ENCODE results near the gene CADPS2.
"Not testable (repeated sequence)": the region's sequence is repeated elsewhere in the genome, so short reads cannot be mapped to it uniquely, and the experiment has no call there.

CADPS2 gene

DNA sequence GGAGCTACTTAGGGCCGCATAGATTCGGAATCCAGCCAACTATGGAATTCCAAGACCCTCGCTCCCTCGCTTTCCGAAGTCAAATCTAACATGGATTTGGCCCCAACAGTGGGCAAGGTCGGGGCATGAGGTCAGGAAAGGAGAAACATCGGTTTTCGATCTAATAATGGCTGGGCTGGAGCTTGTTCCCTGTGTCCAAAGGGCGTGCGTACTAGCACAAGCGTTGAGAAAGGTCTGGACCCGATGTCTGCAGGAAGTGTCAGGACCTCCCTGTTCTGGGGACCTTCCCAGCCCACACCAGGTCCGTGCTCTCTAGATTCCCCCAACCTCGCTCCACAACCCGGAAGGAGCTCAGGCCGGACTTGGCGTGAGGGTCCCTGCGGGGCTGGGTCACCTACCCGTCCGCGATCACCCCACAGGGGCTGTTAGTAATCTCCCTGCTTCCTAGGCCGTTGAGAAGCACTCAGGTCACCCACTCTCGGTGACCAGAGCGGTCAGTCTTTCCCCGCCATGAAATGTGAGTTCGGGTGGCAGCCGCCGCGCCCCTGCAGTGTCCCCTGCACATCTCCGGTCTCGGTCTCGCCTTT lies 586.5 kb downstream of the CADPS2 start:
- H3K4me3 ChIP-seq (ENCODE audit: low read length): no peak overlapping the region
- no peak for DNase-seq (ENCODE audit: low read depth)
- TF ChIP-seq, protein P1, sequence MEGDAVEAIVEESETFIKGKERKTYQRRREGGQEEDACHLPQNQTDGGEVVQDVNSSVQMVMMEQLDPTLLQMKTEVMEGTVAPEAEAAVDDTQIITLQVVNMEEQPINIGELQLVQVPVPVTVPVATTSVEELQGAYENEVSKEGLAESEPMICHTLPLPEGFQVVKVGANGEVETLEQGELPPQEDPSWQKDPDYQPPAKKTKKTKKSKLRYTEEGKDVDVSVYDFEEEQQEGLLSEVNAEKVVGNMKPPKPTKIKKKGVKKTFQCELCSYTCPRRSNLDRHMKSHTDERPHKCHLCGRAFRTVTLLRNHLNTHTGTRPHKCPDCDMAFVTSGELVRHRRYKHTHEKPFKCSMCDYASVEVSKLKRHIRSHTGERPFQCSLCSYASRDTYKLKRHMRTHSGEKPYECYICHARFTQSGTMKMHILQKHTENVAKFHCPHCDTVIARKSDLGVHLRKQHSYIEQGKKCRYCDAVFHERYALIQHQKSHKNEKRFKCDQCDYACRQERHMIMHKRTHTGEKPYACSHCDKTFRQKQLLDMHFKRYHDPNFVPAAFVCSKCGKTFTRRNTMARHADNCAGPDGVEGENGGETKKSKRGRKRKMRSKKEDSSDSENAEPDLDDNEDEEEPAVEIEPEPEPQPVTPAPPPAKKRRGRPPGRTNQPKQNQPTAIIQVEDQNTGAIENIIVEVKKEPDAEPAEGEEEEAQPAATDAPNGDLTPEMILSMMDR (IDR thresholded peaks at IDR 0.05; ENCODE audit: insufficient read depth, low read depth, low read length, missing control alignments): no peak

- H3K4me3 ChIP-seq (ENCODE audit: low read length): no peak overlapping the region
- peak; percentile 52 for DNase-seq (ENCODE audit: low read depth)
- TF ChIP-seq, protein P1 (IDR thresholded peaks at IDR 0.05; ENCODE audit: insufficient read depth, low read depth, low read length, missing control alignments): no peak
These were observed 587.6 kb downstream of the CADPS2 start for GRCh38 chr7:122298618-122299017.

DNA sequence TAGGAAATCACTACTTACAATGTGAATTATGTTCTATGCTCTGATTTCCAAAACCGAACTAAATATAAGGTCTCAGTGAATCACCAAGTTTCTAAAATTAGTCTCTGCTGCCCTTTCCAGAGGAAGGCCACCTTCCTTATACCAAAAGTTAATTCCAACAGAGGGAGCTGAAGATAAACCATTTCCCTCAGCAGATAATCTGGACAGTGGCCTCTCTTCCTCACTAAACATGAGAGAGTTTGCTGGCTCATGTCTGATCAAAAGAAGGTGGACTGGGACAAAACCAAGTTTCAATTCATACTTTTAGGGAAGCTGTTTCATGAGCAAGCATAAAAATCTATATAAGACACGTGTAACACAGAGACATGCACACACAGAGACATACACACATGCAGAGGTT lies 588.1 kb downstream of the CADPS2 start:
- TF ChIP-seq, protein P1 (IDR thresholded peaks at IDR 0.05; ENCODE audit: insufficient read depth, low read depth, low read length, missing control alignments): no peak
- no peak overlapping the region for H3K4me3 ChIP-seq (ENCODE audit: low read length)
- no peak for DNase-seq (ENCODE audit: low read depth)

DNA sequence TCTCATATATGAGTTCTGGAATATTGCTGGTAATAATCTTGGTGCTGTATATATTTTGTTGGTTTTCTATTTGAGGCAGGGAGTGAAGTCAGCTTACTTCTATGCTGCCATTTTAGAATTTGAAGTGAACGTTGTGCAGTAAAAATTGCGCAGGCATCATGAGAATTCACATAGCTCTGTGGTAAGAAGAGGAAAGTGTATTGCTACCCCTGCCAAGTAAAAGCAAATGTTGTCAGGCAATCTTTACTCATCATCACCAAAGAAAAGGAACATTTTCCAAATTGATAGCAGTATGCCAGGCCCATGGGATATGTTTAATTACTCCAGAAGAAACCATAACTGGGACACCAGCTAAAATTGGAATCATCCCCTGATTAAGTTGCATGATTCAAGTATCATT lies 595.1 kb downstream of the CADPS2 start:
- no peak overlapping the region for H3K4me3 ChIP-seq (ENCODE audit: low read length)
- TF ChIP-seq, protein P1 (IDR thresholded peaks at IDR 0.05; ENCODE audit: insufficient read depth, low read depth, low read length, missing control alignments): no peak
- no peak for DNase-seq (ENCODE audit: low read depth)

DNA sequence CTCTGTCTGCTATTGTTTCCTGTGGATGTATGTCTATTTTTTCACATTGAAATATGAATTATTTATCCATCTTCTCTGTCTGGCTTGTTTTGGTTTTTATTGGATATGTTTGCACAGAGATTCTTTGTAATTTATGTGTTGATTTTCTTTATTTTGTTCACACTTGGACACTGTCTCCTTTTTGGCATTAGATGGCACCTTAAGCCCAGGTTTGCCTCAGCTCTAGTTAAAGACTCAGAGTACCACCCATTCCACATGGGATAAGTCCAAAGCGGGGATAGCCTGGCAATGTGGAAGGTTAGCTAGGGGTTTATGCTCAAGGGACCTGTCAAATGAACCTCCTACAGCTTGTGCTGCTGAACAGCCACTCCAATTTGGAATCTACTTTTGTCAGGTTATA lies 595.8 kb downstream of the CADPS2 start:
- TF ChIP-seq, protein P1 (IDR thresholded peaks at IDR 0.05; ENCODE audit: insufficient read depth, low read depth, low read length, missing control alignments): no peak
- DNase-seq (ENCODE audit: low read depth): no peak
- no peak overlapping the region for H3K4me3 ChIP-seq (ENCODE audit: low read length)

- TF ChIP-seq, protein P1 (IDR thresholded peaks at IDR 0.05; ENCODE audit: insufficient read depth, low read depth, low read length, missing control alignments): no peak
- H3K4me3 ChIP-seq (ENCODE audit: low read length): no peak overlapping the region
- DNase-seq (ENCODE audit: low read depth): no peak
These were observed 596.8 kb downstream of the CADPS2 start for GRCh38 chr7:122289426-122289825.

DNA sequence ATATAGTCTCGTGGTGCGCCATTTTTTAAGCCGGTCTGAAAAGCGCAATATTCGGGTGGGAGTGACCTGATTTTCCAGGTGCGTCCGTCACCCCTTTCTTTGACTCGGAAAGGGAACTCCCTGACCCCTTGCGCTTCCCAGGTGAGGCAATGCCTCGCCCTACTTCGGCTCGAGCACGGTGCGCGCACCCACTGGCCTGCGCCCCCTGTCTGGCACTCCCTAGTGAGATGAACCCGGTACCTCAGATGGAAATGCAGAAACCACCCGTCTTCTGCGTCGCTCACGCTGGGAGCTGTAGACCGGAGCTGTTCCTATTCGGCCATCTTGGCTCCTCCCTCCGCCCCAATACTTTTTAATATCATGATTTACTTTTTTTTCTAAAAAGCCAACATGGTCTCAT lies 601.7 kb downstream of the CADPS2 start:
- not testable (repeated sequence) for DNase-seq (ENCODE audit: low read depth)
- peak overlapping the region; percentile 5 for H3K4me3 ChIP-seq (ENCODE audit: low read length)

Measured in epithelial cell of esophagus (primary cell).